GM21619 (cell line): Measurements from ENCODE around the gene SUCLG2.

ENCODE experiments used
- ATAC-seq: cut with Tn5 transposase; IDR thresholded peaks from one replicate; pipeline ENCODE4 v1.9.1; 2021; ENCODE audit not compliant: unreplicated experiment

SUCLG2 gene

GRCh38 chr3:67517781-67518180 lies 136.6 kb downstream of the SUCLG2 start:
- ATAC-seq: no peak

DNA sequence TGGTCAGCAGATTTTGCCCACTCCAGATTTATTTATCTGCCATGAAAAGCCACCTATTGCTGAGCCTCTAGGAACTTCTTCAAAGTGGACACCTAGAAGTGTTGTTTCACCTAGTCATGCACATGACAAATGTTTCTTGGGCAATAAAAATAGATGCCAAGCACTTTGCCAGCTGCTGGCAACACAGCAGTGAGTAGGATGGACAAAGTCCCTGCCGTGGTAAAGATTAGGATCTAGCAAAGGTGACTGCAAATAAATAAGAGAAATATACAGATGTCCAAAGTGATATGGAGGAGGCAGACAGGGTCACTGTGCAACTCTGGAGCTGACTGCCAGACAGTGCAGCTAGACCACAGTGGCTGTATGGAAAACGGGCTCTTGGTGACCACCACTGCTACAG lies 137.9 kb downstream of the SUCLG2 start:
- ATAC-seq: no peak

- no peak for ATAC-seq
Measured at GRCh38 chr3:67515778-67516177, 138.6 kb downstream of the SUCLG2 start.

GRCh38 chr3:67509471-67510075 lies 144.8 kb downstream of the SUCLG2 start:
- ATAC-seq: no peak

DNA sequence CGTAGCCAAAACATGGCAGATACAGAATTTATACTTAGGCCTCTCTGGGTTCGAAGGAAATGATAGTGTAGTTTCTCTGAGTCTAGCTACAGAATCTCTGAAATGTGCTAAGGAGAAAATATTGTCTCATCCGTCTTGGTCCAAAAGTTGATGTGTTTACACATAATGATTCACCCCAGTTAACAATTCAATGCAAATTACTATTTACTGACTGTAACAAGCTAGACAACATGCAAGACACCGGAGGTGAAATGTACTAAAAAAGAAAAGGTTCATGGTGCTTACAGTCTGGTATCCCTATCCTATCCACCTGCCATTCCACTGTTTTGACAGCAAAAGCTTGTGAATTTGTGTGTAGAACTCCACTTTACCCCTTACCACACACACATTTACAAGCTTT lies 146.8 kb downstream of the SUCLG2 start:
- no peak for ATAC-seq

DNA sequence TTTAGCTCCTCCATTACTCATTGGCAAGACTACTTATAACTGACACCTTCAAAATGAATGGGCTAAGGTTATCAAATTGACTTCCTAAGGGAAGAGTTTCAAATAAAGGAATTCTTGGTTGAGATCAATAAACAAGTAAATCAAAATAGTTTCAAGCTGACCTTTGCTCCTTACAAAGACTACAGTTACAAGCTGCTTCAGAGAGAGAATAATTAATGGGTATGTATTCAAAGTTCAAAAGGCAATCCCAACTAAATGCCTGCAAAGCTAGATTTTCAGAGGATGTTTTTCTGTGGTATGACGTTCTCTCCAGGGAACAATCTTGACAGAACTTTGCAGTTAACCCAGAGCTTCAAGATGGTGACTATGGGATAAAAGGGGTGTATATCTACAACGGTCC lies 153.7 kb downstream of the SUCLG2 start:
- ATAC-seq: no peak

- ATAC-seq: no peak
Measured at GRCh38 chr3:67497746-67498145, 156.7 kb downstream of the SUCLG2 start.

DNA sequence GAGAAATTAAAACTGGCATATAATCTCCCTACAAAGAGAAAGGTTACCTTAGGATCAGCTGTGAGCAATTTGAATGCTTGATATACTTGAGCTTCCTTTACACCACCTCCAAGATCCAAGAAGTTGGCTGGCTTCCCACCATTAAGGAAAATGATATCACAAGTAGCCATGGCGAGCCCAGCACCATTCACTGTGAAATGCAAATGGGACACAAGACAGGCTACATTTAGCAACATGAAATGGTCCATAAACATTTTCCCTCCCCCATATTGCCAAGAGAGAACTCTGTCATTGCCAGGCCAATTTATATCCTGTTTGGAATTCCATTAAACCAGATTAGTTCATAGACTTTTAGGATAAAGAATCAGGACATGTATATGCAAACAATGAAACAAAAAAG lies 158.7 kb downstream of the SUCLG2 start:
- no peak for ATAC-seq

- ATAC-seq: no peak
Measured at GRCh38 chr3:67493808-67494207, 160.6 kb downstream of the SUCLG2 start.

DNA sequence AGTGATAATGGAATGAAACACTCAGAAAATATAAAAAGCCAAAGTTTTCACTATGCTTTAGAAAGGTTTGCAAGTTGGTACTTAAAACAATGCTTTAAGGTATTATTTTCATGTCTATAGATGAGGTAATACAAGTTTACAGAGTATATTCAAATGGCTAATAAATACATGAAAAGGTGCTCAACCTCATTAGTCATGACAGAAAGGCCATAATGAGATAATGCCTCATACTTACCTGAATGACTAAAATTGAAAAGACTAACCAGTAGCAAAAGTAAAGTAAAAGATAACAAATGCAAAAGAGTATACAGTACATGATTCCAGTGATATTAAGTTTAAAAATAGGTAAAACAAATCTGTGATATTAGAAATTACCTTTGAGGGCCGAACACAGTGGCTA lies 163.8 kb downstream of the SUCLG2 start:
- ATAC-seq: no peak

DNA sequence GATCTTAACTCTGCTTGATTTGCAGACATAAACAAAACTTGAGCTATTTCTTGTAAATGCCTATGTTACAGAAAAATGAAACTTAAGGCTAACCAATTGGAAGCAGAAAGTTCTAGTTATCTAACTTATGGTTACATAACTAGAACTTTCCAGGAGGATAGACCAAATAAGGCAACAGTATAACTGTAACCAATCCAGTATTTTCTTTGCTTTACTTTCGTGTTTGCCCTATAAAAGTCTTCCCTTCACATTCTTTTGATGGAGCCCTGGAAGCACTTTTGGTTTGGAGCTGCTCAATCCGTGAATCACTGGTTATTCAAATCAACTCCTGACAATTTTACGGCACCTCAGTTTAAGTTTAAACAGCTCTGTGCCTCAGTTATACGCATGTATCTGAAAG lies 164.6 kb downstream of the SUCLG2 start:
- ATAC-seq: no peak

DNA sequence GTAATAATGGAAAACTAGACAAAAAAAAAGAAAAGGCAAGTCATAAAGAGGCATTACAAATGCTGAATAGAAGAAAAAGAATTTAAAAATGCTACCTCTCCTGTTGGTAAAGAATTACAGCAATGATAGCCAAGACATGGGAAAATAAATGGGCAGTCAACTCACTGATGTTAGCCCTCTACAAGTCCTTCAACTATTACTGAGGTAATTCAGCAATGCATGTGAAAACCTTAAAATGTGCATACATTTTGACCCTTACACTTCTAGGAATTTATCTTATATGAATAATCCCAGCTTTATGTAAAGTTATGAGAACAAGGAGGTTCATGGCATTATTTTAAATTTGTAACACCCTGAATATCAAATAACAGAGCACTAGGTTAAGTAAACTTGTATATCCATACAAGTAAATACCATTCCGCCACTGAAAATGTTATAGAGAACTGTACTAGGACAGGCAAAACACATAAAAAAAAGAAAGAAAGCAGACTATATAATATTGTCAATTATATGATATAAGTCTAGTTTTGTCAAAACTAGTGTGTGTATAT lies 166.8 kb downstream of the SUCLG2 start:
- no peak for ATAC-seq

DNA sequence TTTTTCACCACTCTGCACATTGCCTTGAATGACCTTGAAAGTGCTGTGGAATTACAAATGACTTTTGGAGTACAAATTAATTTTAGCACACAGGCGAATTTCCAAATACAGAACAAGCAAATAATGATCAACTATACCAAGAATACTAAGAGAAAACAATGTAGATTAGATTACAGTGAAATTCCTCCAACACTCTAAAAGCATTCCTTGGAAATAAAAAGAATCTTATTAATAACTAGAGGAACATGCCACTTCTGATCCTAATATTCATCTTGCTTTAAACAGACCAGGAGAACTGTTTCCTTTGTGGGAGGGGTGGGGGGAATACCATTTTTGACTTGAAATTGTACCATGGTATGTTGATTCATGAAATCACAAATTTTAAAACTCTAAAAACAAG lies 167.5 kb downstream of the SUCLG2 start:
- no peak for ATAC-seq

- ATAC-seq: no peak
Measured at GRCh38 chr3:67484085-67484484, 170.3 kb downstream of the SUCLG2 start.

DNA sequence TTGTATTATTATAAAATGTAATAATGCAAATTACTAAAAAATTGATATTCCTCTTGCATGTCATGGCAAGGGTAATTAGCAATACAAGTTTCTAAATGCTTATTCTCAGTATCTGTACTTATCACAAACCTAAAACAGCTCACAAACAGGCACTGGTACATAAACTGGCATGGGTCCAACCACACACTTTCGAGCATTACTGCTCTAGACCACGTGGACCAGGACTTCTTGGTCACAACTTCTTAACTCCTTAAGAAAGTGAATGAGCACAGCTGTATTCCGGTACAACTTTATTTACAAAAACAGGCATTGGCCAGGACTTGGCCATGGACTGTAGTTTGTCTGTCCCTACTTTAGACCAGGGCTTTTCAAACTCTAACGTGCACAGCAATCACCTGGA lies 173.3 kb downstream of the SUCLG2 start:
- ATAC-seq: no peak

GRCh38 chr3:67478423-67478822 lies 176.0 kb downstream of the SUCLG2 start:
- no peak for ATAC-seq

GRCh38 chr3:67474311-67474710 lies 180.1 kb downstream of the SUCLG2 start:
- ATAC-seq: no peak

- no peak for ATAC-seq
Measured at GRCh38 chr3:67472674-67473201, 181.7 kb downstream of the SUCLG2 start.

DNA sequence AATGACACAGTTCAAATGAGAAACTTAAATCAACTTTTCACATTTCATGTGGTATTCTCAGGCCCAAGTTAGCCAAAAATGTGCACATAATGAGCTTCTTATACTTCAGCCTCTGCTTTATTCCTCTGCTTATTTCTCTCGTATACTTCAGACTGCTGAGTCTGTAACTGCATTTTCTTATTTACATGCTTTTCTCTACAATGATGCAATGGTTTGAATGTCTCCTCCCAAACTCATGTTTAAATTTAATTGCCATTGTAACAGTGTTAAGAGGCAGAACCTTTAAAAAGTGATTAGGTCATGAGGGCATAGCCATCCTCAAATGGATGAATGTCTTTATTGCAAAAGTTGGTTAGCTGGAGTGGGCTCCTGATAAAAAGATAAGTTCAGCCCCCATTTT lies 184.2 kb downstream of the SUCLG2 start:
- ATAC-seq: no peak

DNA sequence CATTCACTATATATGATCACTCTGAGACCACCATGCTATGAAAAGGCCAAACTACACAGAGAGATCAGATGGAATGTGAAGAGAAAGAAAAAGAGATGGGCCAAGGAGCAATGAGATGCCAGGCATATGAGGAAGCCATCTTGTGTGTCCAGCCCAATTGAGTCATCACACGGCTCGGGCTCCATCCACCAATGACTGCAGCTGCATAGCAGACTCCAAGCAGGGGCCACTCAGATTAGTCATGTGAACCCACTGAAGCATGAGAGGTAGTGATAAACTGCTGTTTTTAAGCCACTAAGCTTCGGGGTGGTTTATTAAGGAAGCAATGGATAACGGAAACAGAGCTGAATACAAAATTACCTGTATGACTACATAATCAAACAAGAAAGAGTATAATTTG lies 185.9 kb downstream of the SUCLG2 start:
- ATAC-seq: no peak

- ATAC-seq: no peak
Measured at GRCh38 chr3:67463656-67464055, 190.8 kb downstream of the SUCLG2 start.

- no peak for ATAC-seq
Measured at GRCh38 chr3:67462187-67462586, 192.2 kb downstream of the SUCLG2 start.

- ATAC-seq: no peak
Measured at GRCh38 chr3:67461667-67462142, 192.7 kb downstream of the SUCLG2 start.
